Measurements from ENCODE around the gene LOXHD1. TPM values are rescaled to one million over a fixed set of nuclear protein-coding genes. Genes with fewer than 3 reads are reported as not detected.

Gene LOXHD1
- total and polyA plus RNA-seq, 2 donors (not counting 1 experiment from before 2014, with no cell fraction given) = not detected

- POLR2A ChIA-PET = no interaction called here
- CTCF ChIA-PET = no interaction called here
These were observed 140.5 kb downstream of the LOXHD1 start for GRCh38 chr18:46516555-46516954.

GRCh38 chr18:46510386-46510785 lies 146.6 kb downstream of the LOXHD1 start:
- ATAC-seq (ENCODE audit: low read depth) (no peak), DNase-seq (no peak)
- Histone ChIP-seq H3K4me1 (ENCODE audit: control insufficient read depth in 2 of 2, insufficient read depth in 2 of 2, low read length in 2 of 2) (no peaks in the 10 kb centered on the region), H4K20me1 (ENCODE audit: control insufficient read depth, insufficient read depth, low read length, poor library complexity, severe bottlenecking) (no peaks in the 10 kb centered on the region), H3K79me2 (ENCODE audit: control insufficient read depth, insufficient read depth, low read length) (no peaks in the 10 kb centered on the region), H3K27me3 (replicated peaks in 1 of 4; ENCODE audit: control extremely low read depth in 1 of 4, control insufficient read depth in 3 of 4, insufficient read depth in 4 of 4, low read length in 3 of 4) (peaks cover 0 to 2% (median 0%) of the 10 kb centered on the region in 4 experiments), H3K4me3 (ENCODE audit: control extremely low read depth in 1 of 5, extremely low read depth in 1 of 5, insufficient read depth in 1 of 5, low read depth in 2 of 5, low read length in 4 of 5) (no peak overlapping the region), H3K4me2 (replicated peaks; ENCODE audit: low read depth, low read length, poor library complexity, severe bottlenecking) (no peak overlapping the region), H3K36me3 (replicated peaks in 1 of 2; ENCODE audit: control extremely low read depth in 1 of 2, control insufficient read depth in 1 of 2, extremely low read depth in 1 of 2, insufficient read depth in 2 of 2, low read length in 1 of 2) (no peaks in the 10 kb centered on the region), H3K9me3 (ENCODE audit: control extremely low read depth in 1 of 3, control insufficient read depth in 2 of 3, insufficient read depth in 1 of 3, low read length in 2 of 3) (peaks cover 0 to 4% (median 0%) of the 10 kb centered on the region in 3 donors), H3K9ac (ENCODE audit: low read length) (no peak overlapping the region), H2AFZ (ENCODE audit: insufficient read depth, low read depth, low read length, poor library complexity, severe bottlenecking) (no peak overlapping the region), H3K27ac (ENCODE audit: low read length in 2 of 2) (no peak overlapping the region)
- CTCF ChIA-PET = no interaction called here
- peaks cover 12% of the 10 kb centered on the region for H3K27me3 Mint-ChIP-seq
- WGBS (ENCODE audit: insufficient coverage) = 77% methylated on average over 4 of the region's 6 CpGs
- POLR2A ChIA-PET = no interaction called here
- TF ChIP-seq EZH2 (IDR thresholded peaks at IDR 0.05; ENCODE audit: borderline replicate concordance, insufficient read depth, low read depth, low read length, poor library complexity, severe bottlenecking) (no peak), CTCF (IDR thresholded peaks at IDR 0.05) (no peak)
- no peaks in the 10 kb centered on the region for H3K4me1 Mint-ChIP-seq
- intact Hi-C loops (cut with micrococcal nuclease) = no loop called here
- no peaks in the 10 kb centered on the region for H3K9me3 Mint-ChIP-seq (ENCODE audit: insufficient read depth)
- no peak overlapping the region for H3K27ac Mint-ChIP-seq
- no peak overlapping the region for H3K4me3 Mint-ChIP-seq

More at GRCh38 chr18:46516555-46516954, 140.5 kb downstream of the LOXHD1 start:
- Histone ChIP-seq H3K79me2 (ENCODE audit: control insufficient read depth, insufficient read depth, low read length) (no peaks in the 10 kb centered on the region), H3K9ac (ENCODE audit: low read length) (no peak overlapping the region), H3K27me3 (replicated peaks in 1 of 4; ENCODE audit: control extremely low read depth in 1 of 4, control insufficient read depth in 3 of 4, insufficient read depth in 4 of 4, low read length in 3 of 4) (peaks cover 0 to 2% (median 0%) of the 10 kb centered on the region in 4 experiments), H3K36me3 (replicated peaks in 1 of 2; ENCODE audit: control extremely low read depth in 1 of 2, control insufficient read depth in 1 of 2, extremely low read depth in 1 of 2, insufficient read depth in 2 of 2, low read length in 1 of 2) (no peaks in the 10 kb centered on the region), H3K9me3 (ENCODE audit: control extremely low read depth in 1 of 3, control insufficient read depth in 2 of 3, insufficient read depth in 1 of 3, low read length in 2 of 3) (peaks cover 0 to 9% (median 0%) of the 10 kb centered on the region in 3 donors), H3K4me1 (ENCODE audit: control insufficient read depth in 2 of 2, insufficient read depth in 2 of 2, low read length in 2 of 2) (no peaks in the 10 kb centered on the region), H4K20me1 (ENCODE audit: control insufficient read depth, insufficient read depth, low read length, poor library complexity, severe bottlenecking) (no peaks in the 10 kb centered on the region), H2AFZ (ENCODE audit: insufficient read depth, low read depth, low read length, poor library complexity, severe bottlenecking) (no peak overlapping the region), H3K27ac (ENCODE audit: low read length in 2 of 2) (no peak overlapping the region), H3K4me3 (ENCODE audit: control extremely low read depth in 1 of 5, extremely low read depth in 1 of 5, insufficient read depth in 1 of 5, low read depth in 2 of 5, low read length in 4 of 5) (no peak overlapping the region), H3K4me2 (replicated peaks; ENCODE audit: low read depth, low read length, poor library complexity, severe bottlenecking) (no peak overlapping the region)
- H3K9me3 Mint-ChIP-seq (ENCODE audit: insufficient read depth) = peaks cover 2% of the 10 kb centered on the region
- DNase-seq = no peak
- no peak for ATAC-seq (ENCODE audit: low read depth)
- H3K27me3 Mint-ChIP-seq = peaks cover 13% of the 10 kb centered on the region
- H3K4me3 Mint-ChIP-seq = no peak overlapping the region
- TF ChIP-seq CTCF (IDR thresholded peaks at IDR 0.05) (no peak), EZH2 (IDR thresholded peaks at IDR 0.05; ENCODE audit: borderline replicate concordance, insufficient read depth, low read depth, low read length, poor library complexity, severe bottlenecking) (no peak)
- intact Hi-C loops (cut with micrococcal nuclease) = no loop called here
- no peak overlapping the region for H3K27ac Mint-ChIP-seq
- H3K4me1 Mint-ChIP-seq = no peaks in the 10 kb centered on the region

Data from B cell (primary cell).